ENCODE results near the gene AHCYL2.

AHCYL2 gene

GRCh38 chr7:129270077-129270476 lies 45.2 kb downstream of the AHCYL2 start:
- no peak overlapping the region for H3K27ac ChIP-seq (ENCODE audit: low read depth, low read length)
- H3K36me3 ChIP-seq (ENCODE audit: insufficient read depth, low read length): no peaks in the 10 kb centered on the region
- no peaks in the 10 kb centered on the region for H3K4me1 ChIP-seq (ENCODE audit: control insufficient read depth, insufficient read depth, low read length, unreplicated experiment)
- no peaks in the 10 kb centered on the region for H3K27me3 ChIP-seq (ENCODE audit: insufficient read depth, low read length)
- H3K4me3 ChIP-seq (ENCODE audit: low read depth, low read length): no peak overlapping the region
- no peaks in the 10 kb centered on the region for H3K79me2 ChIP-seq (ENCODE audit: control insufficient read depth, insufficient read depth, low read length, unreplicated experiment)
- no peak overlapping the region for H2AFZ ChIP-seq (ENCODE audit: low read length, unreplicated experiment)

- Histone ChIP-seq H3K36me3 (ENCODE audit: insufficient read depth, low read length) (no peaks in the 10 kb centered on the region), H2AFZ (ENCODE audit: low read length, unreplicated experiment) (no peak overlapping the region), H3K27me3 (ENCODE audit: insufficient read depth, low read length) (no peaks in the 10 kb centered on the region), H3K79me2 (ENCODE audit: control insufficient read depth, insufficient read depth, low read length, unreplicated experiment) (no peaks in the 10 kb centered on the region), H3K4me1 (ENCODE audit: control insufficient read depth, insufficient read depth, low read length, unreplicated experiment) (no peaks in the 10 kb centered on the region), H3K4me3 (ENCODE audit: low read depth, low read length) (no peak overlapping the region), H3K27ac (ENCODE audit: low read depth, low read length) (no peak overlapping the region)
Observed at GRCh38 chr7:129271500-129272355, 46.9 kb downstream of the AHCYL2 start.

GRCh38 chr7:129273936-129274335 lies 49.1 kb downstream of the AHCYL2 start:
- Histone ChIP-seq H3K27ac (ENCODE audit: low read depth, low read length) (no peak overlapping the region), H3K79me2 (ENCODE audit: control insufficient read depth, insufficient read depth, low read length, unreplicated experiment) (no peaks in the 10 kb centered on the region), H3K4me1 (ENCODE audit: control insufficient read depth, insufficient read depth, low read length, unreplicated experiment) (no peaks in the 10 kb centered on the region), H3K27me3 (ENCODE audit: insufficient read depth, low read length) (no peaks in the 10 kb centered on the region), H3K4me3 (ENCODE audit: low read depth, low read length) (no peak overlapping the region), H3K36me3 (ENCODE audit: insufficient read depth, low read length) (no peaks in the 10 kb centered on the region), H2AFZ (ENCODE audit: low read length, unreplicated experiment) (no peak overlapping the region)

- no peak overlapping the region for H3K4me3 ChIP-seq (ENCODE audit: low read depth, low read length)
- no peaks in the 10 kb centered on the region for H3K4me1 ChIP-seq (ENCODE audit: control insufficient read depth, insufficient read depth, low read length, unreplicated experiment)
Observed at GRCh38 chr7:129277629-129278028, 52.8 kb downstream of the AHCYL2 start.

GRCh38 chr7:129278688-129279087 lies 53.9 kb downstream of the AHCYL2 start:
- Histone ChIP-seq H3K27me3 (ENCODE audit: insufficient read depth, low read length) (no peaks in the 10 kb centered on the region), H3K4me3 (ENCODE audit: low read depth, low read length) (no peak overlapping the region), H3K79me2 (ENCODE audit: control insufficient read depth, insufficient read depth, low read length, unreplicated experiment) (no peaks in the 10 kb centered on the region), H2AFZ (ENCODE audit: low read length, unreplicated experiment) (no peak overlapping the region), H3K27ac (ENCODE audit: low read depth, low read length) (no peak overlapping the region), H3K36me3 (ENCODE audit: insufficient read depth, low read length) (no peaks in the 10 kb centered on the region), H3K4me1 (ENCODE audit: control insufficient read depth, insufficient read depth, low read length, unreplicated experiment) (no peaks in the 10 kb centered on the region)

More at GRCh38 chr7:129277629-129278028, 52.8 kb downstream of the AHCYL2 start:
- H3K36me3 ChIP-seq (ENCODE audit: insufficient read depth, low read length): no peaks in the 10 kb centered on the region
- no peaks in the 10 kb centered on the region for H3K27me3 ChIP-seq (ENCODE audit: insufficient read depth, low read length)
- no peak overlapping the region for H3K27ac ChIP-seq (ENCODE audit: low read depth, low read length)
- no peak overlapping the region for H2AFZ ChIP-seq (ENCODE audit: low read length, unreplicated experiment)
- no peaks in the 10 kb centered on the region for H3K79me2 ChIP-seq (ENCODE audit: control insufficient read depth, insufficient read depth, low read length, unreplicated experiment)

- Histone ChIP-seq H2AFZ (ENCODE audit: low read length, unreplicated experiment) (no peak overlapping the region), H3K4me3 (ENCODE audit: low read depth, low read length) (no peak overlapping the region)
Observed at GRCh38 chr7:129279757-129280156, 54.9 kb downstream of the AHCYL2 start.

GRCh38 chr7:129281163-129281562 lies 56.3 kb downstream of the AHCYL2 start:
- Histone ChIP-seq H3K4me3 (ENCODE audit: low read depth, low read length) (no peak overlapping the region), H3K27ac (ENCODE audit: low read depth, low read length) (no peak overlapping the region), H3K36me3 (ENCODE audit: insufficient read depth, low read length) (no peaks in the 10 kb centered on the region), H3K27me3 (ENCODE audit: insufficient read depth, low read length) (no peaks in the 10 kb centered on the region), H3K79me2 (ENCODE audit: control insufficient read depth, insufficient read depth, low read length, unreplicated experiment) (no peaks in the 10 kb centered on the region), H2AFZ (ENCODE audit: low read length, unreplicated experiment) (no peak overlapping the region), H3K4me1 (ENCODE audit: control insufficient read depth, insufficient read depth, low read length, unreplicated experiment) (no peaks in the 10 kb centered on the region)

More at GRCh38 chr7:129279757-129280156, 54.9 kb downstream of the AHCYL2 start:
- H3K4me1 ChIP-seq (ENCODE audit: control insufficient read depth, insufficient read depth, low read length, unreplicated experiment): no peaks in the 10 kb centered on the region
- H3K27ac ChIP-seq (ENCODE audit: low read depth, low read length): no peak overlapping the region
- H3K36me3 ChIP-seq (ENCODE audit: insufficient read depth, low read length): no peaks in the 10 kb centered on the region
- H3K79me2 ChIP-seq (ENCODE audit: control insufficient read depth, insufficient read depth, low read length, unreplicated experiment): no peaks in the 10 kb centered on the region
- no peaks in the 10 kb centered on the region for H3K27me3 ChIP-seq (ENCODE audit: insufficient read depth, low read length)

- Histone ChIP-seq H3K4me1 (ENCODE audit: control insufficient read depth, insufficient read depth, low read length, unreplicated experiment) (no peaks in the 10 kb centered on the region), H3K4me3 (ENCODE audit: low read depth, low read length) (no peak overlapping the region), H3K36me3 (ENCODE audit: insufficient read depth, low read length) (no peaks in the 10 kb centered on the region), H3K27ac (ENCODE audit: low read depth, low read length) (no peak overlapping the region), H3K27me3 (ENCODE audit: insufficient read depth, low read length) (no peaks in the 10 kb centered on the region), H3K79me2 (ENCODE audit: control insufficient read depth, insufficient read depth, low read length, unreplicated experiment) (no peaks in the 10 kb centered on the region), H2AFZ (ENCODE audit: low read length, unreplicated experiment) (no peak overlapping the region)
Observed at GRCh38 chr7:129282865-129283264, 58.0 kb downstream of the AHCYL2 start.

- no peaks in the 10 kb centered on the region for H3K27me3 ChIP-seq (ENCODE audit: insufficient read depth, low read length)
Observed at GRCh38 chr7:129283936-129284335, 59.1 kb downstream of the AHCYL2 start.

GRCh38 chr7:129285111-129285510 lies 60.3 kb downstream of the AHCYL2 start:
- no peaks in the 10 kb centered on the region for H3K4me1 ChIP-seq (ENCODE audit: control insufficient read depth, insufficient read depth, low read length, unreplicated experiment)
- H2AFZ ChIP-seq (ENCODE audit: low read length, unreplicated experiment): no peak overlapping the region
- no peaks in the 10 kb centered on the region for H3K79me2 ChIP-seq (ENCODE audit: control insufficient read depth, insufficient read depth, low read length, unreplicated experiment)
- no peak overlapping the region for H3K27ac ChIP-seq (ENCODE audit: low read depth, low read length)
- no peaks in the 10 kb centered on the region for H3K27me3 ChIP-seq (ENCODE audit: insufficient read depth, low read length)
- H3K4me3 ChIP-seq (ENCODE audit: low read depth, low read length): no peak overlapping the region
- no peaks in the 10 kb centered on the region for H3K36me3 ChIP-seq (ENCODE audit: insufficient read depth, low read length)

More at GRCh38 chr7:129283936-129284335, 59.1 kb downstream of the AHCYL2 start:
- Histone ChIP-seq H2AFZ (ENCODE audit: low read length, unreplicated experiment) (no peak overlapping the region), H3K4me3 (ENCODE audit: low read depth, low read length) (no peak overlapping the region), H3K36me3 (ENCODE audit: insufficient read depth, low read length) (no peaks in the 10 kb centered on the region), H3K79me2 (ENCODE audit: control insufficient read depth, insufficient read depth, low read length, unreplicated experiment) (no peaks in the 10 kb centered on the region), H3K4me1 (ENCODE audit: control insufficient read depth, insufficient read depth, low read length, unreplicated experiment) (no peaks in the 10 kb centered on the region), H3K27ac (ENCODE audit: low read depth, low read length) (no peak overlapping the region)

- H2AFZ ChIP-seq (ENCODE audit: low read length, unreplicated experiment): no peak overlapping the region
- no peak overlapping the region for H3K4me3 ChIP-seq (ENCODE audit: low read depth, low read length)
- H3K36me3 ChIP-seq (ENCODE audit: insufficient read depth, low read length): no peaks in the 10 kb centered on the region
- H3K27ac ChIP-seq (ENCODE audit: low read depth, low read length): no peak overlapping the region
- no peaks in the 10 kb centered on the region for H3K27me3 ChIP-seq (ENCODE audit: insufficient read depth, low read length)
- H3K4me1 ChIP-seq (ENCODE audit: control insufficient read depth, insufficient read depth, low read length, unreplicated experiment): peaks cover 17% of the 10 kb centered on the region
- no peaks in the 10 kb centered on the region for H3K79me2 ChIP-seq (ENCODE audit: control insufficient read depth, insufficient read depth, low read length, unreplicated experiment)
Observed at GRCh38 chr7:129292861-129293260, 68.0 kb downstream of the AHCYL2 start.

Data from ACC112 (cell line).